ENCODE results near the gene EHD3. TPM values are rescaled to one million over a fixed set of nuclear protein-coding genes. Genes with fewer than 3 reads are reported as not detected.

The EHD3 gene
- total RNA-seq, 1 donor from 2014 or later, result 22.9 TPM

DNA sequence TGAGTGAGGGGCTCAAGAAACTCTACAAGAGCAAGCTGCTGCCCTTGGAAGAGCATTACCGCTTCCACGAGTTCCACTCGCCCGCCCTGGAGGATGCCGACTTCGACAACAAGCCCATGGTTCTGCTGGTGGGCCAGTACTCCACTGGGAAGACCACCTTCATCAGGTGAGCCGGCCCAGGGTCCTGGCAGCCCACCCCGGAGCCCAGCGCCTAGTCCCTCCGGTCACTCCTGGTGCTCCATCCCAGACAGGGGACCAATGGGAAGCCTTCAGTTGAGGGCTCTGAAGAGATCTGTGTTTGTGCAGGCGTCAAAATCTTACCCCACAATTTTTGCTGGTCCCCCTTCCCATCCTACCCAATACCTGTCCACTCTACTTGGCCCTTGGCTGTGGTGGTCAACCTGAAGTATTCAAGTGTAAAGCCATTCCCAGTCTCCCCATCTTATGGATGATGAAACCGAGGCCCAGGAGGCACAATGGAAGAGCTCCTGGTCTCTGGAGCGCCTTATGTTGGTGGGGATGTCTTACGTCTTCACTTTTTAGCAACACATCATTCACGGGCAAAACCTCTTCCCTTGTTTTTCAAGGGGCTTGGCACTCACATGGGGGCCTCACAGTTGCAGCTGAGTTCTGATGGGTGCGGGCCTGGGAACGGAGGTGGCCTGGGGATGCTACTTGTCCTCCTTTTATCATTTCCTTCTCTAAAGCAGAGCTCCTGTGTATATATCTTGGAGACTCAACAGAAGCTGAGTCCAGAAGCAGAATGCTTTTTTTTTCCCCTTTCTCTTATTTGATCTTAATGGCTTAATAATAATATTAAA, 941 bp downstream of the EHD3 start:
- DNase-seq (ENCODE audit: extremely low read depth, low read depth, low spot score), result no peak

GRCh38 chr2:31235504-31235902, 1.6 kb downstream of the EHD3 start:
- DNase-seq (ENCODE audit: extremely low read depth, low read depth, low spot score), result no peak

DNA sequence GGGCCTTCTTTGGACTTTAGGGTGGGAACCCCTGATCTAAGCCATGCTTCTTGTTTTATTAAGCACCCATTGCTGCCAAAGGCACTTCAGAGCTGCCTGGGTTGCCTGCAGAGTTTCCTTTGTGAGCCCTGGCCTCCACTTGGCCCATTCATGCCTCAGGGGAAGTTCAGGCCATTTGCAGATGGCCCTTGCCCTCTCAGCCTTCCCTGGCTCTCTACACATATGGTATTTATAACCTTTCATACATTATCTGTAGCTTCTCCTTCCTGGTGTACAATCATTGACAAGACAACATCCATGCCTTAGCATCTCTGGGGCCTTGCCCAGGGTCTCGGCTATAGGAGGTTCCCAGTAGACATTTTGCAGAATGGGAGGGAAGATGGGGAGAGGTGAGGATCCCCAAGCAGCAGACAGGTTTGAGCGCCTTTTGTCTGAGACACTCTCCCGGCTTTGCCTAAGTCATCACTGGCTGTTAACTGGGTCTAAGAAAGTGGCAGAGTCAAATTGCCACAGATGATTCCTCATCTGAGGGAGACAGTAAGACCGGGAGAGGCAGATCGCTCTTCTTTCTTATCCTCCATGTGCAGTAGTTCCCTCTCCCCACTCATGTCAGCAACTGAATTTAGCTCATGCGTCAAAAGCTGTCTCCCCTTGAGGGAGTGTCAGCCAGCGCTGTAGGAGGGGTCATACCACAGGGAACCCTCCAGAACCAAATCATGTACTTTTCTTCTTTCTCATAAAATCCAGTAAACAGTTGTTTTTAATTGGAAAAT, 2.7 kb downstream of the EHD3 start:
- no peak for DNase-seq (ENCODE audit: extremely low read depth, low read depth, low spot score)

DNA sequence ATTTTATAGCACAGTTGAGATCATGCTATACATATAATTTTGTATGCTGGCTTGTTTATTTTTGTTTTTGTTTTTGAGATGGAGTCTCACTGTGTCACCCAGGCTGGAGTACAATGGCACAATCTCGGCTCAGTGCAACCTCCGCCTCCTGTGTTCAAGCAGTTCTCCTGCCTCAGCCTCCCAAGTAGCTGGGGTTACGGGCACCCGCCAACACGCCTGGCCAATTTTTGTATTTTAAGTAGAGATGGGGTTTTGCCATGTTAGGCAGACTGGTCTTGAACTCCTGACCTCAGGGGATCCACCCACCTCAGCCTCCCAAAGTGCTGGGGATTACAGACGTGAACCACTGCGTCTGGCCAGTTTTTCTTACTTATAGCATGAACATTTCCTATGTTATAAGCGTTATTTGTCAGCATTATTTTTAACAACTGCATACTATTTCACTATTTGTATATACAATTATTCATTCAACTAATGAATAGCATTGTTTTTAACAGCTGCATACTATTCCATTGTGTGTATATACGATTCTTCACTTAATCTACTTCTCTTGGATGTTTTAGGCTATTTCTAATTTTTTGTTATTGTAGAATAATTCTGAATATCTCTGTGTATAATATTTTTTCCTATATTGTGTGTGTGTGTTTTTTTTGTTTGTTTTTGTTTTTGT, 3.5 kb downstream of the EHD3 start:
- no peak for DNase-seq (ENCODE audit: extremely low read depth, low read depth, low spot score)

DNA sequence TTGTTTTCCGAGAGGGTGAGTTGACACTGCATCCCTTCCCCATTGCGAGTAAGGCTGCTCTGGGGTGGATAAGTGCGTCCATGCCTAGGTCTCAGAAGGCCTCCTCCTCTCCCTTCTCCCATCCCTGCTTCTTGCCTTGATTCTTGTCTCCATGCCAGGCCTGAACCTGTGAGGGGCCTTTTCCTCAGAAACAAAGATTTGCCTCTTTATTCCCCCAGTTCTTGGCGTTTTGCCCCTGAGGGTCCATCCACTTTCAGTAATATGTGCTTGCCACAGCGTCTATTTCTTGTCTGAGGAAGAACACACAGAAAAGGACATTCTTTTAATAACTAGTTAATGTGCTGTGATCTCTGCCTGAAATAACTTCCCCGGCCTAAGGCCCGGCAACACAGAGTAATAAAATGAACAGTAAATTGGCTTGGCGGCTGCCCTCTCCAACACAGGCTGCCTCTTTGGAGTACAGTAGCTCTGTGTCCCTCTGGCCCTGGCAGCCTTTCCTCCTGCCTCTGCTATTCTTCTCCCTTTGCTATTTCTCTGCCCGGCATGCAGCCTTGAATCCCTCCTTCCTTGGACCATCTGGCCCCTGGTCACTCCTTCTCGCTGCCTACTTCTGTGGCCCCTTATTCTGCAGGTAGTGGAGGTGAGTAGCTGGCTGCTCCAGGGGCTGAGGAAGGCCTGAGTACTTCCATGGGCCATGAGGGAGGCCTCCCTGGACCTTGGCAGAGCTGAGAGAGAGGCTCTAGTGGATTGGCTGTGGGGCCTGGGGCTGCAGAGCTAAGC, 4.4 kb downstream of the EHD3 start:
- no peak for DNase-seq (ENCODE audit: extremely low read depth, low read depth, low spot score)

DNA sequence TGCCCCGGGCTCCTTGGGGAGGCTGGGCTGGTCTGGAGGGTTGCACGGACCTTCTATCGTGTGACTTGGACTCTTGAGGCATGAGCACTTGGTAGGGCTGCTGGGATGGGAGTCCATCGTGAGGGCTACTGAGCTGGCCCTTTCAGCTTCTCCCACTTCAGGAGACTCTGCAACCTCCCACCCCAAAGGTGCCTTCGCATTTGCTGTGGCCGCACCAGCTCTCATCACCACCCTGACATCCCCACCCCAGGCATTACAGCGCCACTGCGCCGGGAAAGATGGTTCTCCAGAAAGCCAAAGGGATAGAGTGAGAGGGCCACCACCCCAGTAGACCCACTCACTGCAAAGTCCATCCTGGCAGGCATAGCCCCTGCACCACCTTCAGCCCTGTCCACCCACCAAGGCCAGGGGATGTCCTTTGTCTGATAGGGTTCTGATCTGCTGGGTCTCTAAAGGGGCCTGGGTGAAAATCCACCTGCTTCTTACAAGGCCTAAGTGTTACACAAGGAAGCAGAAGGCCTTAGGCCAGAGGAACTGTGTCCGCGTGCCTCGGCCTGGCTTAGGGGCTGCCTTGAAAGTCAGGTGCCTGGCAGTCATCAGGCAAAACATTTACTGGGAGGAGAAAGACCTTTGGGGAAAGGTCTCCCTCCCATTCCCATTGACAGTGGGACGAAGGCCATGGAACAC, 5.1 kb downstream of the EHD3 start:
- DNase-seq (ENCODE audit: extremely low read depth, low read depth, low spot score), result no peak

- DNase-seq (ENCODE audit: extremely low read depth, low read depth, low spot score), result no peak
These were observed 5.7 kb downstream of the EHD3 start for GRCh38 chr2:31239593-31240177.

GRCh38 chr2:31240381-31241365, 6.7 kb downstream of the EHD3 start:
- DNase-seq (ENCODE audit: extremely low read depth, low read depth, low spot score), result no peak

DNA sequence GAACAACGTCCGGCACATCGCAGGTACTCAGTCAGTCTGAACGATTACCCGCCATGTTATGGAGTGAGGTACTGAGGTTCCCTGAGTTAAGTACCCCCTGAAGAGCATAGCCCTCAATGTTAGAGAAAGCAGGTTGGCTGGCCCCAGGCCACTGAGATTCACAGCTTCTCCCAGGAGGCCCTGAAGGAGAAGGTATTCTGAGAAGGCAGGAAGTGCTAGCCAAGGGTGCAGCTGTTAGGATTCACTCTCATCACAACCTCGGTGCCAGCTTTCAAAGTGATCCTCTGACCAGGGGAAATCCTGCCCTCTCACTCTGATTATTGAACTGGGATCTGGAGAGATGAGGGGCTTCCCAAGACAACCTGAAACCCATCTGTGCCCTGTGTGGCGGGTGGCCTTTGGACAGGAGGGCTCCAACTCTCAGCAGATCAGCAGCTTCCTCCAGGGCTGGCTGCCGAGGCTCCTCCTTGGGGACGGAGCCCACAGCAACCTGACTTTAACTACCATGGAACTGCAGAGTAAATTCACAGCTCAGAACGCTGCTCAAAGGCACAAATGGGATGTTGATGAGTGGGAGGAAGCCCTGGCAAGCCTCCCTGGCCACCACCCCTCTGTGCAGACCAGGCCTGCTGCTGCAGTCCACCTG, 7.8 kb downstream of the EHD3 start:
- no peak for DNase-seq (ENCODE audit: extremely low read depth, low read depth, low spot score)

GRCh38 chr2:31243053-31243452, 9.1 kb downstream of the EHD3 start:
- no peak for DNase-seq (ENCODE audit: extremely low read depth, low read depth, low spot score)

- no peak for DNase-seq (ENCODE audit: extremely low read depth, low read depth, low spot score)
These were observed 10.1 kb downstream of the EHD3 start for GRCh38 chr2:31244101-31244500.

DNA sequence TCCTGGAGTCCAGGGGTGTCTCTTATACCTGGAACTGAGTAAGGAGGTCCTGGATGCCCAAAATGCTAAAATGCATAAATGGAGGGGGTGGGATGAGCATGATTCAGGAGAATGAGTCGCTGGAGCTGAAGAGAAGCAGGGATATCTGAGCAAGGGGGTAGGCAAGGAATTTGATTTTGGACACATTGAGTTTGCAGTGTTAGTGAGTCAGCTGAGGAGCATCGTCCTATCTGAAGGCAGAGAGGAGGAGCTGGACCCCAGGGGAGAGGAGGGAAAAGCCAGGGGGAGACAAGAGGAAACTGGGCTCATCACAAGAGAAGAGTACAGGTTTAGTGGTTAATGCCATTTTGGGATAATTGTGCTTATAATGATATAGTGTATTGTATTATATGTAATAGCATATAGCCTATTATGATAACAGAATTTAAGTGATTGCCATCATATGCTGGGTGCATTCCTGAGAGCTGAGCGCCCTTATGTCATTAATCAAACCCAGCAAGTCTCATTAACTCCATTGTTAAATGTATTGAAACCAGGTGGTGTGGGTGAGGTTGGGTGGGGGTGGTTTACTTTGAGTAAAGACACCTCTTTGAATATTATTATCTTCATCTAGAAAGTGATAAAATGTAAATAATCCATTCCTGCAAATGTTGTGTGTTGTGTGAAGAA, 12.4 kb downstream of the EHD3 start:
- no peak for DNase-seq (ENCODE audit: extremely low read depth, low read depth, low spot score)

GRCh38 chr2:31247711-31248110, 13.8 kb downstream of the EHD3 start:
- no peak for DNase-seq (ENCODE audit: extremely low read depth, low read depth, low spot score)

- DNase-seq (ENCODE audit: extremely low read depth, low read depth, low spot score), result no peak
These were observed 14.2 kb downstream of the EHD3 start for GRCh38 chr2:31248139-31248538.

GRCh38 chr2:31249009-31249690, 15.2 kb downstream of the EHD3 start:
- DNase-seq (ENCODE audit: extremely low read depth, low read depth, low spot score), result no peak

- DNase-seq (ENCODE audit: extremely low read depth, low read depth, low spot score), result no peak
These were observed 17.1 kb downstream of the EHD3 start for GRCh38 chr2:31251018-31251417.

GRCh38 chr2:31251851-31252250, 17.9 kb downstream of the EHD3 start:
- no peak for DNase-seq (ENCODE audit: extremely low read depth, low read depth, low spot score)

Measured in glomerular endothelial cell (primary cell).